Kidney (tissue), 14 donors: Measurements from ENCODE around the gene NOL4L. TPM values are rescaled to one million over a fixed set of nuclear protein-coding genes. Genes with fewer than 3 reads are reported as not detected.
A peak's percentile ranks its signal among the peaks of the same experiment; 100 is the strongest.

Experiments
- DNase-seq, 5 donors: peaks; one replicate each; pipeline ENCODE4 v3.0.0-alpha.2; 2013 to 2020
- FAIRE-seq: peaks from 2 replicates; lab custom pipeline; 2012; peaks lifted over from hg19 to GRCh38; lab: Jason Lieb, UNC
- H3K27ac ChIP-seq, 2 donors: one replicate each; pipeline ENCODE4 v1.7.0; 2013; ENCODE audit warnings: low read depth in 2 of 2, low read length in 2 of 2, inconsistent platforms in 1 of 2
- H3K27me3 ChIP-seq: one replicate; pipeline ENCODE4 v1.7.1; 2013; ENCODE audit warnings: low read length, inconsistent platforms; ENCODE audit not compliant: control insufficient read depth, insufficient read depth
- H3K36me3 ChIP-seq, 3 donors: one replicate each; pipeline versions ENCODE4 v1.7.0 to v1.7.1; 2013; ENCODE audit warnings: low read length in 3 of 3, control low read depth in 1 of 3, inconsistent platforms in 1 of 3; ENCODE audit not compliant: insufficient read depth in 3 of 3, control insufficient read depth in 2 of 3
- H3K4me1 ChIP-seq, 3 donors: one replicate each; pipeline versions ENCODE4 v1.7.0 to v1.7.1; 2013; ENCODE audit warnings: low read length in 3 of 3, inconsistent platforms in 1 of 3, low read depth in 1 of 3; ENCODE audit not compliant: control insufficient read depth in 2 of 3, insufficient read depth in 2 of 3
- H3K4me3 ChIP-seq, 3 donors: one replicate each; pipeline versions ENCODE4 v1.7.0 to v1.8.1; 2013; ENCODE audit warnings: low read length in 3 of 3, control low read depth in 1 of 3, inconsistent platforms in 1 of 3
- H3K9ac ChIP-seq, 3 donors: one replicate each; pipeline versions ENCODE4 v1.7.0 to v1.7.1; 2013; ENCODE audit warnings: low read length in 3 of 3, control low read depth in 1 of 3, inconsistent platforms in 1 of 3
- H3K9me3 ChIP-seq, 3 donors: one replicate each; pipeline versions ENCODE4 v1.7.0 to v1.7.1; 2013; ENCODE audit warnings: low read length in 3 of 3, control low read depth in 1 of 3, inconsistent platforms in 1 of 3; ENCODE audit not compliant: control insufficient read depth in 2 of 3, insufficient read depth in 1 of 3
- intact Hi-C: fragments of 100-400 bp; cut with DNase I; formaldehyde crosslinking; loops from one replicate; pipeline ENCODE4 v1.11.1; 2022
- polyA plus RNA-seq: library from polyadenylated mRNA; stranded (reverse); fragments of 350-450 nt; fragmentation: Illumina TruSeq; extraction: RNeasy Lipid Tissue Mini Kit (QIAGEN cat#74804); gene quantifications from one replicate; pipeline ENCODE4 v1.2.3, GENCODE V29; 2014; ENCODE audit warnings: low read depth, low replicate concordance; ENCODE audit not compliant: insufficient read depth
- total RNA-seq: library from RNA; stranded (reverse); fragmentation: NEBNext Ultra II Directional; extraction: Animal tissue kit (Norgen Biotek cat#: 25700); gene quantifications from one replicate; pipeline ENCODE4 v1.2.1, GENCODE V29; 2021
- TF ChIP-seq, protein P1 (sequence below): IDR thresholded peaks from 3 replicates; pipeline ENCODE4 v1.5.1; 2012; ENCODE audit warnings: mild to moderate bottlenecking, moderate library complexity, borderline replicate concordance; ENCODE audit not compliant: insufficient read depth; ENCODE audit errors: extremely low read depth
- donor health status: control.
- donor health status: control.
- donor health status: control.
- donor health status: control.
- donor health status: control.
- donor health status: DM: yes; HTN: yes; CAD: no.
- donor health status: Normal renal cell carcinoma (clear cell type).

Gene NOL4L
- total and polyA plus RNA-seq, 2 donors from 2014 or later = 14.1 to 19.4 TPM

DNA sequence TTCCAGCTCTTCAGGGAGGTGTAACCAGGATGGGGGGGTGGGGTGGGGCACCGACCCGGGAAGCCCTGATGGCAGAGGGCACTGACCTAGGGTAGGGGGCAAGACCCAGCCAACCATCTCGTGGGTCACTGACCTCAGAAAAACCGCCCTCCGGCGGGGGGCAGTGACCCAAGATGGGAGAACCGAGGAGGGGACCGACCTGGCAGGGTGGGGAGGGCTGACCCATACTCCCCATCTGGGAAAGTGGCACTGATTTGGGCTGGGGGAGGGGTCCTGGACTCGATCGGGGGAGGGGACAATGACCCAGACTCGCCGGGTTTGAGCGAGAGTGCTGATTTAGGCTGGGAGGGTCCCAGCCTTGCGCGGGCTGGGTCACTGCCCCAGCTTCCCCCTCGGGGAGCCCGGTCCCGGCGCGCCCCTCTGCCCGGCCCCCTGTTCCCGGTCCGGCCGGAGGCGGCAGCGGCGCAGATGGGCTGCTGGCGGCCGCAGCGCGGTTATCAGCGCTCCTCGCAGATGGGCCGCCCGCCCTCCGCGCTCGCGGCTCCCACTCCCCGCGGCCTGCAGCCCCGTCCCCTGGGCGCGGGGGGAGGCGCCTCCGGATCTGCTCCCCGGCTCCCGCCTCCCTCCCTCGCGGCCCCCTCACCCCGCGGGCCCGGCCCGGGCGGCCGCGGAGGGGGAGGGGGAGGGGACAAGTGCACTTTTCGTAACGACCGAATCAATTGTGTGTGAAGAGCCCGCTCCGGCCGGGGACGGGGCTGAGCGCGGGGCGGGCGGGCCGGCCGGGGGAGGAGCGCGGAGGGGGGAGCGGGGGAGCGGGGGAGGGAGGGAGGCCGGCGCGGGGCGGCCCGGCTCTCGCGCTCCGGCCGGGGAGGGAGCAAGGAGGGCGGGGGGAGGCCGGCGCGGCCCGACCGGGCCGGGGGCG is 2.2 kb downstream of the NOL4L start:
- H3K27ac ChIP-seq = no peak overlapping the region
- DNase-seq (peak in 4 of 5 donors; percentile 69 to 80 (median 74)), FAIRE-seq (no peak)
- H3K36me3 ChIP-seq = no peaks in the 10 kb centered on the region
- TF ChIP-seq, protein P1, sequence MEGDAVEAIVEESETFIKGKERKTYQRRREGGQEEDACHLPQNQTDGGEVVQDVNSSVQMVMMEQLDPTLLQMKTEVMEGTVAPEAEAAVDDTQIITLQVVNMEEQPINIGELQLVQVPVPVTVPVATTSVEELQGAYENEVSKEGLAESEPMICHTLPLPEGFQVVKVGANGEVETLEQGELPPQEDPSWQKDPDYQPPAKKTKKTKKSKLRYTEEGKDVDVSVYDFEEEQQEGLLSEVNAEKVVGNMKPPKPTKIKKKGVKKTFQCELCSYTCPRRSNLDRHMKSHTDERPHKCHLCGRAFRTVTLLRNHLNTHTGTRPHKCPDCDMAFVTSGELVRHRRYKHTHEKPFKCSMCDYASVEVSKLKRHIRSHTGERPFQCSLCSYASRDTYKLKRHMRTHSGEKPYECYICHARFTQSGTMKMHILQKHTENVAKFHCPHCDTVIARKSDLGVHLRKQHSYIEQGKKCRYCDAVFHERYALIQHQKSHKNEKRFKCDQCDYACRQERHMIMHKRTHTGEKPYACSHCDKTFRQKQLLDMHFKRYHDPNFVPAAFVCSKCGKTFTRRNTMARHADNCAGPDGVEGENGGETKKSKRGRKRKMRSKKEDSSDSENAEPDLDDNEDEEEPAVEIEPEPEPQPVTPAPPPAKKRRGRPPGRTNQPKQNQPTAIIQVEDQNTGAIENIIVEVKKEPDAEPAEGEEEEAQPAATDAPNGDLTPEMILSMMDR = no peak
- H3K4me3 ChIP-seq = no peak overlapping the region
- no peak overlapping the region for H3K9ac ChIP-seq
- H3K4me1 ChIP-seq = no peaks in the 10 kb centered on the region
- no peaks in the 10 kb centered on the region for H3K27me3 ChIP-seq
- intact Hi-C loops = no loop called here
- no peaks in the 10 kb centered on the region for H3K9me3 ChIP-seq

- Histone ChIP-seq H3K36me3 (no peaks in the 10 kb centered on the region), H3K9me3 (no peaks in the 10 kb centered on the region), H3K4me3 (no peak overlapping the region), H3K4me1 (no peaks in the 10 kb centered on the region), H3K9ac (no peak overlapping the region), H3K27ac (no peak overlapping the region), H3K27me3 (no peaks in the 10 kb centered on the region)
- intact Hi-C loops = no loop called here
- FAIRE-seq (no peak), DNase-seq (peak; percentile 63 to 86 (median 69))
- TF ChIP-seq, protein P1 = no peak
These were observed 3.1 kb downstream of the NOL4L start for GRCh38 chr20:32581839-32582658.

DNA sequence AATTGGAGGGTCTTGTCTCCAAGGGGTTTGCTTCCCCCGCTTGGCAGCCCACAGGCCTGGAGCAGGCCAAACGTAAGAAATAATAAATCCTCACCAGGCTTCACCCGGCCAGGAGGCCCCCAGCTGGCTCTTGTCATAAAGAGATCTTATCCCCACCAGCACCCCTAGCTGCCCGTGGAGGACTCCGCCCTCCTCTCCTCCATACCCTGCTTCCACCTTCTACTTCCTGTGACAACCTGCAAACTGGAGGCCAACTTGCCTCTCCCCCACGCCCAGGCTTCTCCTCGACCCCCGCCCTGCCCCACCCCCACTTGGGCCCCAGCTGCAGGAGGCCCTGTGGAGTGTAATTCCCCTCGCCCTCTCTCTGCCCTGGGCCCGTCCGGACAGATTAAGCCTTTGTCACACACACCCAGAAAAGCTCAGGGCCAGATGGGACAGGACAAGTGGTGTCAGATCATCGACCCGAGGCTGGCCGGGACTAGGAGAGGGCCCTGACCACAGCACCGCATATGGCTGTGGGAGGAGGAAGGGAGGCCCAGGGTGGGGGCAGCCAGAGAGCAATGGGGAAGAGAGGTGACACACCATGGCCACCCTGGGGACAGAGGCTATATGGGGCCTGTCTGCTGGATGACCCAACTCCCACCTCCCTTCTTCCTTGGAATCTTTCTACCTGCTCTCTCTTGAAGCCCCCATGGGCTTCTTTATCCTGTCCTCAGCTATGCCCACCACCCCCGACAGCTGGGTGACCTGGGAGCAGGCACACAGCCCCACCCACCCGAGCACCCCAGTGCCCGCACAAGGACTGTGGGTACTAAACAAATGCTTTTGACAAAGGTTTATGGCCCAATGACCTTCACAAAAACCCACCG is 3.9 kb downstream of the NOL4L start:
- Histone ChIP-seq H3K36me3 (no peaks in the 10 kb centered on the region), H3K27ac (no peak overlapping the region), H3K9ac (no peak overlapping the region), H3K9me3 (no peaks in the 10 kb centered on the region), H3K4me3 (no peak overlapping the region), H3K27me3 (no peaks in the 10 kb centered on the region), H3K4me1 (no peaks in the 10 kb centered on the region)
- intact Hi-C loops = no loop called here
- FAIRE-seq = no peak
- TF ChIP-seq, protein P1 = no peak
- DNase-seq = peak; percentile 66 to 85 (median 70)
